Mesenchymal stem cell (in vitro differentiated cells and primary cell): Measurements from ENCODE around the gene MSI2.

Experiments used
- DNase-seq: peaks from one replicate; pipeline ENCODE4 v3.0.0-alpha.2; 2013
- H2AFZ ChIP-seq: one replicate; pipeline ENCODE4 v1.6.1; 2013; ENCODE audit warnings: low read depth, mild to moderate bottlenecking, control low read depth, inconsistent platforms, low read length, moderate library complexity
- H2AK5ac ChIP-seq: 2 replicates; pipeline ENCODE4 v1.6.1; 2013; ENCODE audit warnings: low read length, moderate library complexity, mild to moderate bottlenecking, inconsistent platforms; ENCODE audit not compliant: severe bottlenecking
- H2BK120ac ChIP-seq: one replicate; pipeline ENCODE4 v1.6.1; 2013; ENCODE audit warnings: low read depth, mild to moderate bottlenecking, inconsistent platforms, low read length, moderate library complexity
- H2BK12ac ChIP-seq, 2 experiments: one replicate each; pipeline ENCODE4 v1.6.1; 2013; ENCODE audit warnings: inconsistent platforms in 2 of 2, low read length in 2 of 2, mild to moderate bottlenecking in 2 of 2, moderate library complexity in 2 of 2, control low read depth in 1 of 2
- H2BK15ac ChIP-seq: one replicate; pipeline ENCODE4 v1.6.1; 2013; ENCODE audit warnings: mild to moderate bottlenecking, low read depth, inconsistent platforms; ENCODE audit not compliant: poor library complexity, severe bottlenecking
- H2BK5ac ChIP-seq: 2 replicates; pipeline ENCODE4 v1.6.1; 2013; ENCODE audit warnings: low read depth, mild to moderate bottlenecking, low read length, control low read depth, inconsistent platforms; ENCODE audit not compliant: poor library complexity, severe bottlenecking
- H3K14ac ChIP-seq, 2 experiments: one replicate each; pipeline ENCODE4 v1.6.1; 2013; ENCODE audit warnings: inconsistent platforms in 2 of 2, low read length in 2 of 2, control low read depth in 1 of 2, mild to moderate bottlenecking in 1 of 2, moderate library complexity in 1 of 2
- H3K18ac ChIP-seq, 2 experiments: one replicate each; pipeline ENCODE4 v1.6.1; 2013; ENCODE audit warnings: inconsistent platforms in 2 of 2, low read length in 2 of 2, control low read depth in 1 of 2, low read depth in 1 of 2, mild to moderate bottlenecking in 1 of 2
- H3K23ac ChIP-seq, 2 experiments: one replicate each; pipeline ENCODE4 v1.6.1; 2013; ENCODE audit warnings: inconsistent platforms in 2 of 2, low read length in 2 of 2, mild to moderate bottlenecking in 2 of 2, moderate library complexity in 2 of 2, control low read depth in 1 of 2
- H3K27ac ChIP-seq: 2 replicates; pipeline ENCODE4 v1.5.1; 2013; ENCODE audit warnings: mild to moderate bottlenecking, moderate library complexity, low read length, control low read depth, inconsistent platforms; ENCODE audit not compliant: poor library complexity, severe bottlenecking
- H3K27me3 ChIP-seq, 2 experiments: 2 replicates each; pipeline versions ENCODE4 v1.6.1 to v1.7.0; 2013; ENCODE audit warnings: low read length in 2 of 2, mild to moderate bottlenecking in 2 of 2, moderate library complexity in 2 of 2, control low read depth in 1 of 2, inconsistent platforms in 1 of 2; ENCODE audit not compliant: control insufficient read depth in 1 of 2, insufficient read depth in 1 of 2
- H3K36me3 ChIP-seq, 2 experiments: 2 replicates each; pipeline versions ENCODE4 v1.6.1 to v1.7.0; 2013; ENCODE audit warnings: low read length in 2 of 2, control low read depth in 1 of 2, inconsistent platforms in 1 of 2, low read depth in 1 of 2, mild to moderate bottlenecking in 1 of 2; ENCODE audit not compliant: insufficient read depth in 2 of 2, control insufficient read depth in 1 of 2
- H3K4ac ChIP-seq, 2 experiments: one replicate each; pipeline ENCODE4 v1.6.1; 2013; ENCODE audit warnings: inconsistent platforms in 2 of 2, low read length in 2 of 2, mild to moderate bottlenecking in 2 of 2, moderate library complexity in 2 of 2, control low read depth in 1 of 2, low read depth in 1 of 2
- H3K4me1 ChIP-seq: 2 replicates; pipeline ENCODE4 v1.6.1; 2013; ENCODE audit warnings: low read depth, low read length, control low read depth; ENCODE audit not compliant: control insufficient read depth, insufficient read depth
- H3K4me2 ChIP-seq: 2 replicates; pipeline ENCODE4 v1.6.1; 2013; ENCODE audit warnings: low read length, mild to moderate bottlenecking, inconsistent platforms; ENCODE audit not compliant: poor library complexity, severe bottlenecking
- H3K4me3 ChIP-seq, 2 experiments: 2 replicates each; pipeline versions ENCODE4 v1.5.1 to v1.7.0; 2013; ENCODE audit warnings: low read length in 2 of 2, mild to moderate bottlenecking in 2 of 2, control low read depth in 1 of 2, low read depth in 1 of 2; ENCODE audit not compliant: insufficient read depth in 1 of 2
- H3K79me1 ChIP-seq: replicated peaks from 2 replicates; pipeline ENCODE4 v1.6.1; 2013; ENCODE audit warnings: mild to moderate bottlenecking, control low read depth, low read length, inconsistent platforms; ENCODE audit not compliant: poor library complexity, severe bottlenecking
- H3K9ac ChIP-seq: 2 replicates; pipeline ENCODE4 v1.7.0; 2013; ENCODE audit warnings: mild to moderate bottlenecking, low read length, moderate library complexity
- H3K9me3 ChIP-seq: 2 replicates; pipeline ENCODE4 v1.7.0; 2013; ENCODE audit warnings: mild to moderate bottlenecking, low read length; ENCODE audit not compliant: control insufficient read depth
- H4K8ac ChIP-seq: one replicate; pipeline ENCODE4 v1.6.1; 2013; ENCODE audit warnings: inconsistent platforms, mild to moderate bottlenecking, low read length, moderate library complexity
- H4K91ac ChIP-seq: one replicate; pipeline ENCODE4 v1.6.1; 2013; ENCODE audit warnings: mild to moderate bottlenecking, low read length, inconsistent platforms
- WGBS: methylation state at CpG from one replicate; pipeline ENCODE4 v1.1.7; 2013; ENCODE audit warnings: mixed read lengths; 5-methylcytosine and 5-hydroxymethylcytosine counted together

The MSI2 gene

GRCh38 chr17:57501016-57501415, 244.7 kb downstream of the MSI2 start:
- Histone ChIP-seq H3K23ac (no peak overlapping the region), H3K79me1 (peaks cover 40% of the 10 kb centered on the region), H3K18ac (peak overlapping the region; percentile 22 to 87), H2BK12ac (peak overlapping the region; percentile 56 to 60), H3K9me3 (no peaks in the 10 kb centered on the region), H3K14ac (peak overlapping the region in 1 of 2 experiments; percentile 13), H2AK5ac (no peak overlapping the region), H2BK15ac (peak overlapping the region; percentile 54), H4K8ac (no peak overlapping the region), H3K9ac (no peak overlapping the region), H3K27me3 (peaks cover 0 to 6% of the 10 kb centered on the region in 2 experiments), H3K36me3 (peaks cover 0 to 3% of the 10 kb centered on the region in 2 experiments), H2AFZ (no peak overlapping the region), H3K4me2 (no peak overlapping the region), H3K4ac (peak overlapping the region in 1 of 2 experiments; percentile 74), H4K91ac (no peak overlapping the region), H2BK5ac (no peak overlapping the region), H3K27ac (no peak overlapping the region), H3K4me1 (peaks cover 7% of the 10 kb centered on the region), H2BK120ac (no peak overlapping the region), H3K4me3 (no peak overlapping the region)
- DNase-seq: no peak
- WGBS: 72% methylated on average over 8 of the region's 9 CpGs

DNA sequence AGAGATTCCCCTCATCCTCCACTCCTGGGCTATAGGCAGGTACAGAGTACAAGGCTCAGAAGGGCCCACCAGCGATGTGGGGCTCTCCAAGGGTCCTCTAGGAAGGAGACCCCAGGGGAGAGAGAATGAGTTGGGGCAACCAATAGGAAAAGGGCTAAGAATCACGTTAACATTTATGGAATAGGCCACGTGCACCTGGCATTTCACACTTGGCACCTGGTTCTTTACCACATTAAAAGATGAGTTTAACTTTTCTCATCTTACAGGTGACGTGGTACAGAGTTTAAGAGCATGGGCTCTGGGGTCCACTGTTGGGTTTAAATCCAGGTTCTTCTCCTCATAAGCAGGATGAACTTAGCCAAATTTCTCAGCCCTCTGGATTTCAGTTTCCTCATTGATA, 245.7 kb downstream of the MSI2 start:
- no peak overlapping the region for H2AK5ac ChIP-seq
- H3K4me1 ChIP-seq: peaks cover 9% of the 10 kb centered on the region
- no peaks in the 10 kb centered on the region for H3K36me3 ChIP-seq
- no peak overlapping the region for H3K14ac ChIP-seq
- H3K27me3 ChIP-seq: peaks cover 0 to 6% of the 10 kb centered on the region in 2 experiments
- H2BK15ac ChIP-seq: no peak overlapping the region
- no peak overlapping the region for H2AFZ ChIP-seq
- no peak overlapping the region for H4K91ac ChIP-seq
- no peak overlapping the region for H3K23ac ChIP-seq
- H3K4ac ChIP-seq: no peak overlapping the region
- 100% methylated on average over 4 of the region's 4 CpGs for WGBS
- no peak overlapping the region for H3K18ac ChIP-seq
- H4K8ac ChIP-seq: no peak overlapping the region
- no peak overlapping the region for H3K4me2 ChIP-seq
- no peaks in the 10 kb centered on the region for H3K9me3 ChIP-seq
- no peak overlapping the region for H2BK120ac ChIP-seq
- H2BK5ac ChIP-seq: no peak overlapping the region
- no peak for DNase-seq
- no peak overlapping the region for H3K27ac ChIP-seq
- no peak overlapping the region for H3K4me3 ChIP-seq
- H2BK12ac ChIP-seq: no peak overlapping the region
- peaks cover 36% of the 10 kb centered on the region for H3K79me1 ChIP-seq
- H3K9ac ChIP-seq: no peak overlapping the region

DNA sequence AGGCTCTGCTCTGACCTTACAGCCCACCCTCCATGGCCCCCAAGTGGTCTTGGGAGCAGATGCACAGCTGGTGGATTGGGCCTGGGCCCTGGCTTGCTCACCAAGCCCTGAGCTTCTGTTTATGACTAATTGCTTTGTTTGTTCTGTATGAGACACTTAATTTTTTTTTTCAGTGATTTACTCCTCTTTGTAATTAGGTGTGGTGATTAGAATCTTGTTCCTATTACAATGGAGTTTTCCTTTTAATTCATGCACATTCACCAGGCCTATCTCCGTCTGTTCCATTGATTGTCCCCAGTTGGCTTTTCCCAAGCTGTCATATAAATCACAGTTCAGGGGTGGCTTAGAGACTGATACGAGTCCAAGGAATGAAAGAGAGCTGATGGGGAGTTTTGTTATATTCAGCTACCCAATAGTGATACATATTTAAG, 246.5 kb downstream of the MSI2 start:
- no peaks in the 10 kb centered on the region for H3K9me3 ChIP-seq
- H3K18ac ChIP-seq: peak overlapping the region in 1 of 2 experiments; percentile 53
- H2BK5ac ChIP-seq: no peak overlapping the region
- H2AK5ac ChIP-seq: no peak overlapping the region
- H2BK15ac ChIP-seq: no peak overlapping the region
- peak overlapping the region in 1 of 2 experiments; percentile 77 for H3K23ac ChIP-seq
- no peak for DNase-seq
- no peak overlapping the region for H3K9ac ChIP-seq
- H3K27ac ChIP-seq: no peak overlapping the region
- peak overlapping the region in 1 of 2 experiments; percentile 71 for H2BK12ac ChIP-seq
- H3K4me3 ChIP-seq: no peak overlapping the region
- no peaks in the 10 kb centered on the region for H3K36me3 ChIP-seq
- H3K79me1 ChIP-seq: peaks cover 35% of the 10 kb centered on the region
- H2AFZ ChIP-seq: no peak overlapping the region
- H3K4me2 ChIP-seq: no peak overlapping the region
- no peak overlapping the region for H4K91ac ChIP-seq
- H2BK120ac ChIP-seq: no peak overlapping the region
- peak overlapping the region in 1 of 2 experiments; percentile 51 for H3K4ac ChIP-seq
- H3K14ac ChIP-seq: peak overlapping the region in 1 of 2 experiments; percentile 95
- no CpG with 5 or more reads among the region's 2 CpGs for WGBS
- H3K4me1 ChIP-seq: peaks cover 10% of the 10 kb centered on the region
- H3K27me3 ChIP-seq: peaks cover 0 to 6% of the 10 kb centered on the region in 2 experiments
- H4K8ac ChIP-seq: no peak overlapping the region

DNA sequence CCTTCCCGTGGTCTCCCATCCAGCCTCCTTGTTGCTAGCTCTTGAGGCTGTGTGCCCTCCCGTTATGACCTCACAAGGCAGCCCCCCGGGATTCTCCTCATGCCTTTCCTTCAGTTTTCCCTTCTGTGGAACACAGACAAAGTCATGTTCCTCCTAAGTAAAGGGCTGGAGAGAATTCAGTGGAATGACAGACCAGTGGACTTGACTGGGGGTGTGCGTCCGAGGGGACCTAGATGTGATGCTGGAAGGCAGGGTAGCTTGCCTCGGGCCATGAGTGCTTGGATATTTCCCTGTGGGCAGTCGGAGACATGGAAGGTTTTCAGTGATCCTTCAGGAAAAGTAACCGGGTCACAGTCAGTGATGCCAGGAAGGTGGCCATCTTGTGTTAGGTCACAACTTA, 247.9 kb downstream of the MSI2 start:
- Histone ChIP-seq H2BK12ac (peak overlapping the region in 1 of 2 experiments; percentile 6), H3K9ac (no peak overlapping the region)
- 94% methylated on average over 8 of the region's 8 CpGs for WGBS

More for the DNA sequence above, 247.9 kb downstream of the MSI2 start:
- Histone ChIP-seq H3K4ac (no peak overlapping the region), H2BK5ac (no peak overlapping the region), H3K23ac (no peak overlapping the region), H3K4me3 (no peak overlapping the region), H2BK15ac (no peak overlapping the region), H3K9me3 (no peaks in the 10 kb centered on the region), H3K4me1 (peaks cover 13% of the 10 kb centered on the region), H3K79me1 (peaks cover 41% of the 10 kb centered on the region), H4K91ac (no peak overlapping the region), H2AFZ (no peak overlapping the region), H3K18ac (no peak overlapping the region), H3K27ac (no peak overlapping the region), H3K27me3 (peaks cover 0 to 17% of the 10 kb centered on the region in 2 experiments), H3K14ac (no peak overlapping the region), H4K8ac (no peak overlapping the region), H3K4me2 (no peak overlapping the region), H2BK120ac (no peak overlapping the region), H2AK5ac (no peak overlapping the region), H3K36me3 (no peaks in the 10 kb centered on the region)
- DNase-seq: no peak
